GM18502 (cell line): ENCODE measurements around the gene TCF12.
A peak's percentile ranks its signal among the peaks of the same experiment; 100 is the strongest.

Source experiments
- ATAC-seq: cut with Tn5 transposase; IDR thresholded peaks from one replicate; pipeline ENCODE4 v1.9.1; 2021; ENCODE audit warnings: mild to moderate bottlenecking; ENCODE audit not compliant: unreplicated experiment, poor library complexity

TCF12 gene

GRCh38 chr15:57272771-57273357 lies 354.4 kb downstream of the TCF12 start:
- no peak for ATAC-seq

GRCh38 chr15:57273402-57273801 lies 355.0 kb downstream of the TCF12 start:
- no peak for ATAC-seq

- ATAC-seq, result no peak
Observed at GRCh38 chr15:57278439-57278838, 360.0 kb downstream of the TCF12 start.

GRCh38 chr15:57280464-57280863 lies 362.0 kb downstream of the TCF12 start:
- no peak for ATAC-seq

DNA sequence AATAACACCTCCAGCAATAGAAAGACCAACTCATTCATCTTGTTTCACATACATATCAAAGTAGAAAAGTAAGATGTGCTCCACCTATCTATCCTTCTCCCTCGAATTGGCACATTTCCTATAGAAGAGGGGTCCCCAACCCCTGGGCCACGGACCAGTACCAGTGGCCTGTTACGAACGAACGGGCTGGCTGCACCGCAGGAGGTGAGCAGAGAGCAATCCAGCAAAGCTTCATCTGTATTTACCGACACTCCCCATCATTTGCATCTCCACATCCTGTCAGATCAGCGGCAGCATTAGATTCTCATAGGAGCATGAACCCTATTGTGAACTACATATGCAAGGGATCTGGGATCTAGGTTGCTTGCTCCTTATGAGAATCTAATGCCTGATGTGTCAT lies 362.9 kb downstream of the TCF12 start:
- ATAC-seq, result no peak

DNA sequence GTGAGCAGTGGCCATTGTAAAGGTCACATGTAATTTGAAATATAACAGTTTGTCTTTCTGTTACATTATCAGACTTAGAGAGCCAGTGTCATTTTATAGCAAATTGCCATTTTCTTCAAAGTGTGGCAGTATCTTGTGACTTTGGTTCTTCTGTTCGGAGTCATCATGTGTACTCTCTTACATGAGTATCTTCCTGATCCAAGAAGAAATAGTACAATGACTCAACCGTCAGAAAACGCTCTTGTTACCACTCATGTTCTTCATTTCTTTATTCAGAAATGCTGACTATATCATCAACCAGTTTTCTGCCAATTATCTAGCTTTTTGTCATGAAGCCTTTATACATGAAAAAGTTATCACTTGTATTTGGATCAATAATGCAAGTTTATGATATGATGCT lies 364.2 kb downstream of the TCF12 start:
- ATAC-seq, result no peak

DNA sequence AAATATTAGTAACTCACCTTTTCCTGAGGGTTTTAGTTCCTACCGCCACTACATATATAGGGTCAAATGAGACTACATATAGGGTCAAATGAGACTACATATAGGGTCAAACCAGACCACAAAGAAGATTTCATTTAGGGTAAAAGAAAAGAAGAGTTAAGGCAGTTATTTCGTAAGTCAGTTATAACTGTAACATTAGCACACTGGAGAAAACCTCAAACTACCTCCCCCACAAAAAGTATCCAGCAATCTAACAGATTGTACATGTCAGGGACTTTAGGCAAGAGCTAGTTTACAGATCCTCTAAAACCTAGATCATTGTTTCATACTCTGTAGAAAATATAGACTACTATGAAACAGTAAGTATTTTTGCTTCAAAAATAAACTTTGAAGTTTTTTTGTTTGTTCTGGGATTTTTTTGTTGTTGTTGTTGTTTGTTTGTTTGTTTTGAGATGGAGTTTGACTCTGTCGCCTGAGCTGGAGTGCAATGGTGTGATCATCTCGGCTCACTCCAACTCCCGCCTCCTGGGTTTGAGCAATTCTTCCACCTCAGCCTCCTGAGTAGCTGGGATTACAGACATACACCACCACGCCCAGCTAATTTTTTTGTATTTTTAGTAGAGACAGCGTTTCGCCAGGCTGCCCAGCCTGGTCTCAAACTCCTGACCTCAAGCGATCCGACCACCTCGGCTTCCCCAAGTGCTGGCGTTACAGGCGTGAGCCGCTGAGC lies 365.5 kb downstream of the TCF12 start:
- ATAC-seq, result peak; percentile 3

DNA sequence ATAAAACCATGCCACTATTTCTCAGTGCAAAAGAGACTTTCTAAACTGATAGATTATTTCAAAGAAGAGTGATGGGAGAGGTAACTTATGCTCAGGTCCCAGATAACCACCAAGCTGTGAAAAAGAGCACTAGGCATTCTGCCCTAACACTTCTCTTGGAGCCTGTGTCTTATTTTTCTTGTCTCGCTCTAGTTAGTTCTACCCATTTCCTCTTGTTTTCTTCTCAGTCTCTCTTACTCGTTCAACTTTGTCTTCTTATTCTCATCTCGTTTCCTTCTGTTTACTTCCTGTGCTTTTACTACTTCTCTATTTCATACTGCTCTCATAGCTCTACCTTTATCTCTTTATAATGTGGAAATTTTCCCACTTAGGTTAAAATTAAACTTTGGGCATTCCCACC lies 366.1 kb downstream of the TCF12 start:
- peak; percentile 55 for ATAC-seq

- no peak for ATAC-seq
Observed at GRCh38 chr15:57285386-57285785, 366.9 kb downstream of the TCF12 start.

- no peak for ATAC-seq
Observed at GRCh38 chr15:57286446-57287122, 368.1 kb downstream of the TCF12 start.

DNA sequence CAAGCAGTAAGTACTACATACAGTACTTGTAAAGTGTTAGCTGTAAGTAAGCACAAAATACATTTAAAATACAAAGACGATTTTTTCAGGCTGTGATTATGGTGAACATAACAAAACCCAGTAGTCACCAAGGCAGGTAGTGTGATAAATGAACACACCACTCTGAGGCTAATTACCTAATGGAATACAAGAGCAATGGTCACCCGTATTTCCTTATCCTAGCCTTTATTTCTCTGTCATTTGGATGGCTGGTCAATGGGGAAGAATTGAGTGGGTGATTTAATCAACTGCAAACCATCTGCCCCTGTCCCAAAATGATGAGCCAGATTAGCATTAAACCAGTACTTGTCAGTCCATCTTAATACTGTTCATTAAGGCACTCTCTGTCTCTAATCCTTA lies 368.7 kb downstream of the TCF12 start:
- ATAC-seq, result no peak

GRCh38 chr15:57288926-57289580 lies 370.6 kb downstream of the TCF12 start:
- no peak for ATAC-seq

DNA sequence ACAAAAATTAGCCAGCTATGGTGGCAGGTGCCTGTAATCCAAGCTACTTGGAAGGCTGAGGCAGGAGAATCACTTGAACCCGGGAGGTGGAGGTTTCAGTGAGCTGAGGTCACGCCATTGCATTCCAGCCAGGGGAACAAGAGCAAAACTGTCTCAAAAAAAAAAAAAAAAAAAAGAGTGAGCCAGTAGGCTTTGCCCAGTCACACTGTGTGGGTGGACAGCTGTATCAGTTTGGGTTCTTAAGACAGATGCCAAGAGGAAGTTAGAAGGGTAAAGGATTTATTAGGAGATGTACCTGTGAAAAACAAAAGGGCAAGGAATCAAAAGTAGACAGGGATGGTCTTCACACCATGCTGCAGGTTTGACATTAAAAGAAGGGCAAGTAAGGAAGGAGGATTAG lies 371.7 kb downstream of the TCF12 start:
- no peak for ATAC-seq

DNA sequence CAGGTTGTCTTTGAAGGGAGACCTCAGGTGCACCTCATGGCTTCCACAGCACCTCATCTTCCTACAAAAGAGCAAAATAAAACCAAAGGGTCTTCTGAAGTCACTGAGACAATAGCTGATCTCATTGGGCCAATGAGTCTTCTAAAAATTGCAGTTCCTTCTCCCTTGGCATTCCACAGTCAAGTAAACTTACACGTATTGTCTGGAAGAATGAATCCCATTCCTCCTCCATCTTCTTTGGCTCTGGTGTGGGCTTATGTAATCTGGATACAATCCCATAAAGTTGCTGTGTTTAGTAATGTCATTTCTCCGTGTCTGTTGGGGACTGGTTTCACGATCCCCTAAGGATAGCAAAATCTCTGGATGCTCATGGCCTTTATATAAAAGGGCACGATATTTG lies 372.4 kb downstream of the TCF12 start:
- no peak for ATAC-seq

DNA sequence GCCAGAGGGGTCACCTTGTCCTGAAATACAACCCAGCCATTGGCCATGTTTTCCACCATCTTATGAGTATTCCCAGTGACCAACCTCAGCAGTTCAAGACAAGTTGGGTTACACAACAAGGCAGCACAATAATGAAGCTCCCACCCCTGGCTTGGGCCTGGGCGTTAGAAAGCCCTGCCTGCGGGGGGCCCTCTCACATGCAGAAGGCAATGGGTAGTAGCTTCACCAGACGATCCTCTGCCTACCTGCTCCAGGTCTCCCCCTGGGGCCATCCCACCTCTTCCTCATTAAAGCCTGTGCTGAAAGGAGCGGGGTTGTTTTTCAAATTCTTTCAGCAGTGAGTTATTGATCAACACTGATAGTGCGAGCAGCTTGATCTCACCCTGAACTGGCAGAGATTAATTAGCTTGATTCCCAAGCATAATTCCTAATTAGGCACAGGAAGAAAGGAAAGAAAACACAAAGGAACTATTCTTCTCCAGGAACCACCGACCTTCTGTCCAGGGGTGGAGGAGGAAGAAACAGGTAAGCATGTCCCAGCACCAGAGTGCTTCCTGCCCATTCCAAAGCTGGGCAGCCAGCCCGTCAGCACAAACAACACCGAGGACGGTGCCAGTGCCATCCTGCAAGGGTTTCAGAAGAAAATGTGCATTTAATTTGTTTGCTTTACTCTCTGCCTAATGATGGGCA lies 378.2 kb downstream of the TCF12 start:
- no peak for ATAC-seq

DNA sequence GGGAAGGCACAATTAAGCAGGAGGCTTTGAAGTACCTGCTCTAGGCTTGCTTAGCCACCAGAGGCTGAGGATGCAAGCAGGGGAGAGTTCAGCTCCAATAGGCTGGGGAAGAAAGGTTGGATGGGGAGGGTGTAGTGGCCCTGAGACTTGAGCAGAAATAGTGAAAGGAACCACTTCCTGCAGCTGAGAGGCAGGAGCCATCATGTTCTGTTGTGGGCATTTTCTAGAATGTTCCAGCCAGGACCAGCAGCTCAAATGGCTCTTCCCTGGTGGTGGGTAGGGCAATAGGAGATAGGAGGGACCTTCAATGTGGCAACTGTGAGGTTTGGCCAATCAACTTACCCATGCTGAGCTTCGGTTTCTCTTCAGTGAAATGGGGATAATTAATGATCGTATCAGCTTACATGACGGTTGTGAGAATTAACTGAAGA lies 378.7 kb downstream of the TCF12 start:
- ATAC-seq, result no peak

DNA sequence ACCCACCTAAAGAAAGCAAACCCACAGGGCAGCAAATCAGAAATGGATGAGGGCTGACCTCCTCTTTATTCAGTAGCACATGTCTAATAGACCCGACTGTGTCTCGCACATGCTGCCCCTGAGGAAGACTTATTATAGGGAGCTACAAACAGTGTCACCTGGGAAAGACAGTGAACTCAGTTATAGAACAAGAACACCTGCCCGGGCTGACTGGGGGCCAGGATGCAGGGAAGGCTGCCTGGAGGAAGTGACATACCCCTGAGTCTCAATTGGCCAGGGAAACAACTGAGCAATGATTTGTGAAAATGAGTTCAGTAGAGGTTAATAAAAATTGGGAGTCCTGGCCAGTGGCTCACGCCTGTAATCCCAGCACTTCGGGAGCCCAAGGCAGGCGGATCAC lies 379.2 kb downstream of the TCF12 start:
- no peak for ATAC-seq

DNA sequence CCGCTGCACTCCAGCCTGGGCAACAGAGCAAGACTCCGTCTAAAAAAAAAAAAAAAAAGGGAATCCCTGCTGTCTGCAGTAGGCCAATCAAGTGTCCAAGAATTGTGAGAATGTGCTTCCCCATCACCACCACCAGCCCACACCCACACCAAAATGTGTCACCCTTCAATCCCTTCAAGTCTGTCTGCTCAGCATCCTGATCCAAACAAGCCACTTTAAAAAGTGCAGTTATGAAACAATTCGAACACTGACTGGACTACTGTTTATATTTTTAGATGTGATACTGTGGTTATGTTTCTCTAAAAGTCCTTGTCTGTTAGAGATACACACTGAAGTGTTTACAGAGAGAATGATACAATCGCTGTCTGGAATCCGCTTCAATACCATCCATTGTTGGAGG lies 379.8 kb downstream of the TCF12 start:
- no peak for ATAC-seq

GRCh38 chr15:57298843-57299550 lies 380.6 kb downstream of the TCF12 start:
- no peak for ATAC-seq

GRCh38 chr15:57301307-57301706 lies 382.9 kb downstream of the TCF12 start:
- ATAC-seq, result no peak
